Measurements from ENCODE around the gene KCNQ5.

KCNQ5 gene

DNA sequence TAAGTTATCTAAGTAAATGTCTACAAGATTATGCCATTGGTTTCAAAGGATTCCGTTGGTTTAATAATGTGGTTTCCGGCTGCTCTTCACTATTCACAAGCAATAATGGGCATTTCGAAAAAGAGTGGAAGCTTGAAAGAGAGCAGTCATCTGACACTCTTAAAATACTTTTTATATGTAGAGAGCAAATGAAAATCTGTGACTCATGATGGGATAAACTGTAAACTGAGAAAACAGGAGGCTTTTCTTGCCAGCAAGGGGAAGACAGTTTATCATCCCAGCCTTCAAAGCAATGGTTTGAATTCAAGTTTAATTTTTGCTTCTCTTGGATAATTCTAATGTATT, 457.7 kb downstream of the KCNQ5 start:
- H3K36me3 ChIP-seq (ENCODE audit: insufficient read depth, low read length): no peaks in the 10 kb centered on the region
- H3K9ac ChIP-seq (ENCODE audit: low read length): no peak overlapping the region
- no peaks in the 10 kb centered on the region for H3K27me3 ChIP-seq (ENCODE audit: control insufficient read depth in 1 of 2, insufficient read depth in 2 of 2, low read length in 2 of 2)
- H3K4me3 ChIP-seq (ENCODE audit: low read depth in 1 of 2, low read length in 2 of 2): no peak overlapping the region
- no peak overlapping the region for H3K27ac ChIP-seq (ENCODE audit: low read depth, low read length)
- H3K4me1 ChIP-seq (ENCODE audit: insufficient read depth, low read length): no peaks in the 10 kb centered on the region
- no peaks in the 10 kb centered on the region for H3K9me3 ChIP-seq (ENCODE audit: low read length)

GRCh38 chr6:73079978-73080377, 458.1 kb downstream of the KCNQ5 start:
- Histone ChIP-seq H3K27me3 (ENCODE audit: control insufficient read depth in 1 of 2, insufficient read depth in 2 of 2, low read length in 2 of 2) (no peaks in the 10 kb centered on the region), H3K36me3 (ENCODE audit: insufficient read depth, low read length) (no peaks in the 10 kb centered on the region), H3K4me1 (ENCODE audit: insufficient read depth, low read length) (no peaks in the 10 kb centered on the region), H3K9me3 (ENCODE audit: low read length) (no peaks in the 10 kb centered on the region), H3K9ac (ENCODE audit: low read length) (no peak overlapping the region), H3K4me3 (ENCODE audit: low read depth in 1 of 2, low read length in 2 of 2) (no peak overlapping the region), H3K27ac (ENCODE audit: low read depth, low read length) (no peak overlapping the region)

- H3K9ac ChIP-seq (ENCODE audit: low read length): no peak overlapping the region
- no peak overlapping the region for H3K27ac ChIP-seq (ENCODE audit: low read depth, low read length)
- no peaks in the 10 kb centered on the region for H3K9me3 ChIP-seq (ENCODE audit: low read length)
- no peak overlapping the region for H3K4me3 ChIP-seq (ENCODE audit: low read depth in 1 of 2, low read length in 2 of 2)
- H3K36me3 ChIP-seq (ENCODE audit: insufficient read depth, low read length): no peaks in the 10 kb centered on the region
- no peaks in the 10 kb centered on the region for H3K4me1 ChIP-seq (ENCODE audit: insufficient read depth, low read length)
- no peaks in the 10 kb centered on the region for H3K27me3 ChIP-seq (ENCODE audit: control insufficient read depth in 1 of 2, insufficient read depth in 2 of 2, low read length in 2 of 2)
These were observed 460.1 kb downstream of the KCNQ5 start for GRCh38 chr6:73081955-73082354.

DNA sequence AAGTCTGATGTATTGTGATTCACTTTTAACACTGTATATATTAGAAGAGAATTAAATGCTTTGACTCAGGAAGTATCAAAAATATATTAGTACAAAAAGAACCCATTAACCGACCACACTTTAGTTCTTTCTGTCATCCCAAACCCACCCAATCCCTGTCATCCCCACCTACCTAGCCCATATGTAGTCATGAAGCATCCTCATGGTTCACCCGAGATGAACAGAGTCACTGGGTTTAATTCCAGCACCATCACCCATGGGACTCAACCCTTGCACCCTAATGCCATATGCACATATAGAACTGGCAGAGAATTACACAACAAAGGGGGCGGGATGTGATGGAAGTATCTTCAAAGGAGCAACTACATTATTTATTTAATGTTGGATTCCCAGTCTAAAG, 462.0 kb downstream of the KCNQ5 start:
- H3K4me1 ChIP-seq (ENCODE audit: insufficient read depth, low read length): no peaks in the 10 kb centered on the region
- H3K9me3 ChIP-seq (ENCODE audit: low read length): no peaks in the 10 kb centered on the region
- no peaks in the 10 kb centered on the region for H3K36me3 ChIP-seq (ENCODE audit: insufficient read depth, low read length)
- H3K4me3 ChIP-seq (ENCODE audit: low read depth in 1 of 2, low read length in 2 of 2): no peak overlapping the region
- H3K27ac ChIP-seq (ENCODE audit: low read depth, low read length): no peak overlapping the region
- no peaks in the 10 kb centered on the region for H3K27me3 ChIP-seq (ENCODE audit: control insufficient read depth in 1 of 2, insufficient read depth in 2 of 2, low read length in 2 of 2)
- H3K9ac ChIP-seq (ENCODE audit: low read length): no peak overlapping the region

- no peak overlapping the region for H3K9ac ChIP-seq (ENCODE audit: low read length)
- H3K4me3 ChIP-seq (ENCODE audit: low read depth in 1 of 2, low read length in 2 of 2): no peak overlapping the region
- H3K27ac ChIP-seq (ENCODE audit: low read depth, low read length): no peak overlapping the region
- H3K36me3 ChIP-seq (ENCODE audit: insufficient read depth, low read length): no peaks in the 10 kb centered on the region
- H3K27me3 ChIP-seq (ENCODE audit: control insufficient read depth in 1 of 2, insufficient read depth in 2 of 2, low read length in 2 of 2): no peaks in the 10 kb centered on the region
- no peaks in the 10 kb centered on the region for H3K9me3 ChIP-seq (ENCODE audit: low read length)
- H3K4me1 ChIP-seq (ENCODE audit: insufficient read depth, low read length): no peaks in the 10 kb centered on the region
These were observed 463.6 kb downstream of the KCNQ5 start for GRCh38 chr6:73085443-73085871.

DNA sequence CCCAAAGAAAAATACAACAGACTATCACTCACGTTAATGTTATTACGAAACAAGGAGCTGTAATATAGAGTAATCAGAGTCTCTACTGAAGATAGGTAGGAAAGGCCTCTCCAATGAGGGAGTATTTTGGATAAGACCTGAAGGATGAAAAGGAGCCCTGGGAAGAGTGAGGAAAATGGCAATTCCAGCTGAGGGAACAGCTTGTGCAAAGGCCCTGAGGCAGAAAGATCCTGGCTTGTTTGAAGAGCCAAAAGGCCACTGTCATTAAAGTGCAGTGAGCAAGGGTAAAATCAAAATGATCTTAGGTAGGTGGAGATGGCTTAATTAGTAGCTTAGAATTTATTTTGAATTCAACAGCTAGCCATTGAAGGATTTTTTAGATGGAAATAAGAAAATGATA, 464.9 kb downstream of the KCNQ5 start:
- Histone ChIP-seq H3K36me3 (ENCODE audit: insufficient read depth, low read length) (no peaks in the 10 kb centered on the region), H3K9me3 (ENCODE audit: low read length) (no peaks in the 10 kb centered on the region), H3K4me3 (ENCODE audit: low read depth in 1 of 2, low read length in 2 of 2) (no peak overlapping the region), H3K4me1 (ENCODE audit: insufficient read depth, low read length) (no peaks in the 10 kb centered on the region), H3K9ac (ENCODE audit: low read length) (no peak overlapping the region), H3K27ac (ENCODE audit: low read depth, low read length) (no peak overlapping the region), H3K27me3 (ENCODE audit: control insufficient read depth in 1 of 2, insufficient read depth in 2 of 2, low read length in 2 of 2) (no peaks in the 10 kb centered on the region)

DNA sequence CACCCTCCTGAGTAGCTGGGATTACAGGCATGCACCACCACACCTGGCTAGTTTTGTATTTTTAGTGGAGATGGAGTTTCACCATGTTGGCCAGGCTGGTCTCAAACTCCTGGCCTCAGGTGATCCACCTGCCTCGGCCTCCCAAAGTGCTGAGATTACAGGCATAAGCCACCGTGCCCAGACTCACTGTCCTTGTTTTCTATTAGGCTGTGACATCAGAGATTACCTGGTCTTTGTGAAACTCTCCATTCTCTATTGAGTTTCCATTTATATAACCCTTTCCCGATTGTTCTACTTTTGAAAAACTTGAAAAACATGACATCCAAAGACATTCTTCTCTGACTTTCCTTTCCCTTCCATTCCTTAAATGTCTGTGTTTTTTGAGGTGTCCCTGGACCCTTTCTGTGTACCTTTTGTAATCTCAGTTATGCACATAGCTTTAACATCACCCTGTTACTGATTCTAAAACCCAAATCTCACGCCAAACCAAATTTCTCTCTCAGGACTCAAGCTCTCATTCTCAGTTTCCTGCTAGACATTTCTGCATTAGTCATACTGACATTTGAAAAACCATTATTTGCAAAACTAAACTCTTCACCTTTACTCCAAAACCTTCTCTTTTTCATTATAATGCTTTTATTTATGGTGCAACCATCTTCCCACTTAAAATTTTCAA, 466.4 kb downstream of the KCNQ5 start:
- H3K9ac ChIP-seq (ENCODE audit: low read length): no peak overlapping the region
- H3K4me3 ChIP-seq (ENCODE audit: low read depth in 1 of 2, low read length in 2 of 2): no peak overlapping the region
- no peak overlapping the region for H3K27ac ChIP-seq (ENCODE audit: low read depth, low read length)
- H3K9me3 ChIP-seq (ENCODE audit: low read length): no peaks in the 10 kb centered on the region
- H3K27me3 ChIP-seq (ENCODE audit: control insufficient read depth in 1 of 2, insufficient read depth in 2 of 2, low read length in 2 of 2): no peaks in the 10 kb centered on the region
- no peaks in the 10 kb centered on the region for H3K4me1 ChIP-seq (ENCODE audit: insufficient read depth, low read length)
- H3K36me3 ChIP-seq (ENCODE audit: insufficient read depth, low read length): no peaks in the 10 kb centered on the region

DNA sequence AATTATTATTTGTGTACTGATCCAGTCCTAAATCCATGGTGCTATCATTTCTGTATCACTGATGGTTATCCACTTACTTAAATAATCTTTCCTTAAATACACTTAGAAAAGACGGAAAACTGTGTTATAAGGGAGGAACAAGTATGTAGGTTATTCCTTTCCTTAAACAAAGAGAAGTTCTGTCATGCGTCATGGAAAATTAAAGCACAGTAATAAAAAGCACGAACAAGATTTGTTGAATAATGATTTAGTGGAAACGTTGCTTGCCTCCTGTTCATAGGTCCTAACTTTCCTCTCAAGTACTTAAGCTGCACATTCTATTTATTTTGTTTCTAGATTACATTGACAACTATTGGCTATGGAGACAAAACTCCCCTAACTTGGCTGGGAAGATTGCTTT, 483.1 kb downstream of the KCNQ5 start:
- Histone ChIP-seq H3K9me3 (ENCODE audit: low read length) (no peaks in the 10 kb centered on the region), H3K27me3 (ENCODE audit: control insufficient read depth in 1 of 2, insufficient read depth in 2 of 2, low read length in 2 of 2) (no peaks in the 10 kb centered on the region), H3K9ac (ENCODE audit: low read length) (no peak overlapping the region), H3K4me3 (ENCODE audit: low read depth in 1 of 2, low read length in 2 of 2) (no peak overlapping the region), H3K36me3 (ENCODE audit: insufficient read depth, low read length) (no peaks in the 10 kb centered on the region), H3K4me1 (ENCODE audit: insufficient read depth, low read length) (no peaks in the 10 kb centered on the region), H3K27ac (ENCODE audit: low read depth, low read length) (no peak overlapping the region)

DNA sequence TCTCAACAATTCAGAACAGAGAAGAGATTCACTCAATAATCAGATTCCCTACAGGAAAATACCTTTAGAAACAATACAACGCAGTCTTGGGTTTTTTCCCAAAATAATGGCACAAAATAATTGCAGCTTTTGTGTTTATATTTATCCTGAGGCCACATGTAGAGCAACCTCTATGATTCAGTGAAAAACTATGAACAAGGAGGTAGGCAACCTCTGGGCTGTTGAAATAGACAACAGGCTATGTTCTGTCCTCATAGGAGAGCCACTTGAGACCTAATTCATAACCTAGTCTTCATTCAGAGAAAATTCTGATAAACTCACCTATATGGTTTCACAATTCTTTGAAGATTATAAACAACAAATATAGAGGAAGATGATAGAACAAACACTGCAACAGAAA, 485.2 kb downstream of the KCNQ5 start:
- Histone ChIP-seq H3K27ac (ENCODE audit: low read depth, low read length) (no peak overlapping the region), H3K4me3 (ENCODE audit: low read depth in 1 of 2, low read length in 2 of 2) (no peak overlapping the region), H3K9ac (ENCODE audit: low read length) (no peak overlapping the region), H3K9me3 (ENCODE audit: low read length) (no peaks in the 10 kb centered on the region), H3K4me1 (ENCODE audit: insufficient read depth, low read length) (no peaks in the 10 kb centered on the region), H3K36me3 (ENCODE audit: insufficient read depth, low read length) (no peaks in the 10 kb centered on the region), H3K27me3 (ENCODE audit: control insufficient read depth in 1 of 2, insufficient read depth in 2 of 2, low read length in 2 of 2) (no peaks in the 10 kb centered on the region)

- H3K4me3 ChIP-seq (ENCODE audit: low read depth in 1 of 2, low read length in 2 of 2): no peak overlapping the region
- H3K9me3 ChIP-seq (ENCODE audit: low read length): no peaks in the 10 kb centered on the region
- no peak overlapping the region for H3K27ac ChIP-seq (ENCODE audit: low read depth, low read length)
- no peaks in the 10 kb centered on the region for H3K4me1 ChIP-seq (ENCODE audit: insufficient read depth, low read length)
- H3K36me3 ChIP-seq (ENCODE audit: insufficient read depth, low read length): no peaks in the 10 kb centered on the region
- no peaks in the 10 kb centered on the region for H3K27me3 ChIP-seq (ENCODE audit: control insufficient read depth in 1 of 2, insufficient read depth in 2 of 2, low read length in 2 of 2)
- H3K9ac ChIP-seq (ENCODE audit: low read length): no peak overlapping the region
These were observed 487.1 kb downstream of the KCNQ5 start for GRCh38 chr6:73108949-73109348.

DNA sequence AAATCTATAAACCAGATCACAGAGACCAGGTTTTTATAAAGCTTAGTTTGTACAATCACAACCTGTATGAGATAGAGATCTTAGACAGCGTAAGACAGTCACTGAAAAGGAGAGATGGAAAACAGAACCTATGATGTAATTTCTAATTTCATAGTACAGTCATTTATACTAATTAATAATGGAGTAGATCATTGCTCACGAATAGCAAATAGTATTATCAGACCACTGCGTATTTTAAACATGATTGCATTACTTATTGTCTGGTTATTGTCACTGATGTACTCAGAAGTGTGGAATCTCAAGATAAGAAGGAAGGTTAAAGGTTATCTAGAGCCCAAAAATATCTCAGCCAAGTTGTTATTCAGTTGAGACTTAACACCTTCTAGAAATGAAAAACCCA, 487.8 kb downstream of the KCNQ5 start:
- no peak overlapping the region for H3K4me3 ChIP-seq (ENCODE audit: low read depth in 1 of 2, low read length in 2 of 2)
- no peak overlapping the region for H3K27ac ChIP-seq (ENCODE audit: low read depth, low read length)
- H3K27me3 ChIP-seq (ENCODE audit: control insufficient read depth in 1 of 2, insufficient read depth in 2 of 2, low read length in 2 of 2): no peaks in the 10 kb centered on the region
- no peaks in the 10 kb centered on the region for H3K9me3 ChIP-seq (ENCODE audit: low read length)
- H3K4me1 ChIP-seq (ENCODE audit: insufficient read depth, low read length): no peaks in the 10 kb centered on the region
- no peak overlapping the region for H3K9ac ChIP-seq (ENCODE audit: low read length)
- no peaks in the 10 kb centered on the region for H3K36me3 ChIP-seq (ENCODE audit: insufficient read depth, low read length)

DNA sequence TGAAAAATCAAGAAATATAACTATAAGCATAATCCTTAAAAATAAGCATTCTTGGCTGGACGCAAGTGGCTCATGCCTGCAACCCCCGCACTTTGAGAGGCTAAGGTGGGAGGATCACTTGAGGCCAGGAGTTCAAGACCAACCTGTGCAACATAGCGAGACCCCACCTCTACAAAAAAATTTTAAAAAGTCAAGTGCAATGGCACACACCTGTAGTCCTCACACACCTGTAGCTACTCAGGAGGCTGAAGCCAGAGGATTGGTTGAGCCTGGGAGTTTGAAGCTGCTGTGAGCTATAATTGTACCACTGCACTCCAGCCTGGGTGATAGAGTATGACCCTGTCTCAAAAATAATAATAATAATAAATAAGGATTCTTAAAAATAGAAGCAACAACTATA, 494.5 kb downstream of the KCNQ5 start:
- Histone ChIP-seq H3K4me1 (ENCODE audit: insufficient read depth, low read length) (no peaks in the 10 kb centered on the region), H3K9me3 (ENCODE audit: low read length) (no peaks in the 10 kb centered on the region), H3K27ac (ENCODE audit: low read depth, low read length) (no peak overlapping the region), H3K9ac (ENCODE audit: low read length) (no peak overlapping the region), H3K27me3 (ENCODE audit: control insufficient read depth in 1 of 2, insufficient read depth in 2 of 2, low read length in 2 of 2) (no peaks in the 10 kb centered on the region), H3K4me3 (ENCODE audit: low read depth in 1 of 2, low read length in 2 of 2) (no peak overlapping the region), H3K36me3 (ENCODE audit: insufficient read depth, low read length) (no peaks in the 10 kb centered on the region)

Data from muscle layer of colon (tissue), 2 donors.